ENCODE results near the gene ZNF652.
A peak's percentile ranks its signal among the peaks of the same experiment; 100 is the strongest.

DNA sequence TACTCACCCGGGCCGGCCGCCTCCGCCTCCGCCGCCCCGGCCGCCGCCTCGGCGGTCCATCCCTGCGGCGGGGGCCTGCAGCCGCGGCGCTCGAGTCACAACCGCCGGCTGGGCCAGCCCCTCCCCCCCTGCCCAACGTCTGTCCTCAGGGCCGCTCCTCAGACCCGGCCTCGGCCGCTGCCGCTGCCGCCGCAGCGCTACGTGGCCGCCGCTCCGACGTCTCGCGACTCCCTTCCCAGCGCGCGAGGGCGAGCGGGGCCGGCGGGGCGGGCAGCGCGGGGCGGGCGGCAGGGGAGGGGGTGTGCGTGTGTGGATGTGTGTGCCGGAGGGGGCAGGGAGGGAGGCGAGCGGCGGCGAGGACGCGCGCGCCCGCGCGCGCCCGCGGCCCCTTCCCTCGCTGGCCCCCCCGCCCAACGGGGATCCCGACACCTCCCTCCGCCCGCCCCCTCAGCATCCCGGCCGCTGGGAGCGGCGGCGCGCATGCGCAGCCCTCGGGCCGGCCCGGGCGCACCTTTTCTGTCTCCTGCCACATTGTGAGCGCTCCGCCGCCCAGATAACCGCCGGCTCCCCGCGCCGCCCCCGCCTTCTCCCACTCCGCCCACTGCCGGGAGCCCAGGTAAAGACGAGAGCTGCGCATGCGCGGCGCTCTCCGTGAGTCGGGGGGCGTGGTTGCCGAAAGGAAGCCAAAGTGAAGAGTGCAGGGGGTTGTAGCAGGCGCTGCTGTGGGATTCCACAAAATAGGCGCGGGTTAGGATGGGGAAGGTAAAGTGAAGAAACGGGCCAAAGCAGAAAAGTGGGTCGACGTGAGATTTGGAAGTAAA lies at the start of gene ZNF652:
- TF ChIP-seq CTCF (IDR thresholded peaks at IDR 0.05) = no peak
- peak in 1 of 2 donors; percentile 8 for TF ChIP-seq POLR2A (IDR thresholded peaks at IDR 0.05)
